Neuronal stem cell (in vitro differentiated cells): ENCODE results near the gene MKX.

Source experiments
- DNase-seq: peaks from one replicate; pipeline ENCODE4 v3.0.0-alpha.2; 2013; ENCODE audit warnings: low spot score
- H2AFZ ChIP-seq: one replicate; pipeline ENCODE4 v1.6.1; 2013; ENCODE audit warnings: mild to moderate bottlenecking, low read length, inconsistent platforms
- H2AK5ac ChIP-seq: 2 replicates; pipeline ENCODE4 v1.6.1; 2013; ENCODE audit warnings: low read depth, mild to moderate bottlenecking, inconsistent platforms, low read length, moderate library complexity, mixed read lengths
- H2BK120ac ChIP-seq: 2 replicates; pipeline ENCODE4 v1.6.1; 2013; ENCODE audit warnings: low read depth, mild to moderate bottlenecking, inconsistent platforms, low read length, moderate library complexity, mixed read lengths
- H2BK12ac ChIP-seq: one replicate; pipeline ENCODE4 v1.6.1; 2013; ENCODE audit warnings: low read length, inconsistent platforms
- H2BK15ac ChIP-seq: 2 replicates; pipeline ENCODE4 v1.6.1; 2013; ENCODE audit warnings: mild to moderate bottlenecking, low read length, inconsistent platforms, mixed read lengths
- H2BK5ac ChIP-seq: one replicate; pipeline ENCODE4 v1.6.1; 2013; ENCODE audit warnings: inconsistent platforms, mild to moderate bottlenecking, low read length, moderate library complexity
- H3K14ac ChIP-seq: one replicate; pipeline ENCODE4 v1.6.1; 2013; ENCODE audit warnings: low read length, inconsistent platforms
- H3K18ac ChIP-seq: 2 replicates; pipeline ENCODE4 v1.6.1; 2013; ENCODE audit warnings: low read length, inconsistent platforms
- H3K23ac ChIP-seq: 2 replicates; pipeline ENCODE4 v1.6.1; 2013; ENCODE audit warnings: low read depth, mild to moderate bottlenecking, mixed read lengths, low read length, inconsistent platforms; ENCODE audit not compliant: poor library complexity
- H3K27ac ChIP-seq: replicated peaks from 3 replicates; pipeline ENCODE4 v1.5.1; 2013; ENCODE audit warnings: low read length, inconsistent platforms
- H3K27me3 ChIP-seq, 3 experiments: 2 replicates each; pipeline ENCODE4 v1.6.1; 2013; ENCODE audit warnings: low read length in 3 of 3, mild to moderate bottlenecking in 2 of 3, inconsistent platforms in 1 of 3, low read depth in 1 of 3, mixed read lengths in 1 of 3, moderate library complexity in 1 of 3; ENCODE audit not compliant: control insufficient read depth in 3 of 3, insufficient read depth in 3 of 3
- H3K36me3 ChIP-seq, 2 donors: replicated peaks in 1 of 2; 2 replicates each; pipeline ENCODE4 v1.6.1; 2013; ENCODE audit warnings: low read length in 2 of 2; ENCODE audit not compliant: control insufficient read depth in 2 of 2, insufficient read depth in 2 of 2
- H3K4ac ChIP-seq: 2 replicates; pipeline ENCODE4 v1.6.1; 2013; ENCODE audit warnings: inconsistent platforms, mild to moderate bottlenecking, low read length, moderate library complexity
- H3K4me1 ChIP-seq, 2 donors: 1 replicate in 1 of 2; 2 replicates in 1 of 2; pipeline ENCODE4 v1.6.1; 2013; ENCODE audit warnings: low read length in 2 of 2, low read depth in 1 of 2; ENCODE audit not compliant: control insufficient read depth in 2 of 2, insufficient read depth in 1 of 2
- H3K4me2 ChIP-seq: one replicate; pipeline ENCODE4 v1.6.1; 2013; ENCODE audit warnings: mild to moderate bottlenecking, low read length, inconsistent platforms; ENCODE audit not compliant: insufficient read depth, poor library complexity, severe bottlenecking
- H3K4me3 ChIP-seq, 2 donors: 2 replicates each; pipeline ENCODE4 v1.5.1; 2013; ENCODE audit warnings: low read length in 2 of 2, mild to moderate bottlenecking in 2 of 2, inconsistent platforms in 1 of 2, moderate library complexity in 1 of 2
- H3K79me1 ChIP-seq: one replicate; pipeline ENCODE4 v1.6.1; 2013; ENCODE audit warnings: low read depth, mild to moderate bottlenecking, inconsistent platforms, low read length, moderate library complexity
- H3K9ac ChIP-seq: one replicate; pipeline ENCODE4 v1.6.1; 2013; ENCODE audit warnings: mild to moderate bottlenecking, low read depth, low read length, inconsistent platforms; ENCODE audit not compliant: poor library complexity
- H3K9me3 ChIP-seq, 2 donors: replicated peaks in 1 of 2; 2 replicates each; pipeline versions ENCODE3 to v1.6.1; 2013; ENCODE audit warnings: low read length in 2 of 2, mild to moderate bottlenecking in 2 of 2, inconsistent platforms in 1 of 2, low read depth in 1 of 2, mixed read lengths in 1 of 2, moderate library complexity in 1 of 2; ENCODE audit not compliant: control insufficient read depth in 2 of 2, insufficient read depth in 1 of 2
- H4K8ac ChIP-seq: one replicate; pipeline ENCODE4 v1.6.1; 2013; ENCODE audit warnings: low read depth, mild to moderate bottlenecking, inconsistent platforms, low read length, moderate library complexity
- H4K91ac ChIP-seq: one replicate; pipeline ENCODE4 v1.6.1; 2013; ENCODE audit warnings: low read length, low read depth, mild to moderate bottlenecking, inconsistent platforms; ENCODE audit not compliant: poor library complexity
- WGBS, 2 donors: extraction: QIAGEN DNeasy Blood & Tissue Kit; methylation state at CpG; one replicate each; pipeline ENCODE4 v1.1.7; 2013; ENCODE audit warnings: missing lambda C conversion rate in 2 of 2, mixed read lengths in 1 of 2; ENCODE audit not compliant: insufficient read length in 2 of 2, insufficient replicate concordance in 1 of 2; ENCODE audit errors: extremely low coverage in 2 of 2; 5-methylcytosine and 5-hydroxymethylcytosine counted together

Gene MKX

DNA sequence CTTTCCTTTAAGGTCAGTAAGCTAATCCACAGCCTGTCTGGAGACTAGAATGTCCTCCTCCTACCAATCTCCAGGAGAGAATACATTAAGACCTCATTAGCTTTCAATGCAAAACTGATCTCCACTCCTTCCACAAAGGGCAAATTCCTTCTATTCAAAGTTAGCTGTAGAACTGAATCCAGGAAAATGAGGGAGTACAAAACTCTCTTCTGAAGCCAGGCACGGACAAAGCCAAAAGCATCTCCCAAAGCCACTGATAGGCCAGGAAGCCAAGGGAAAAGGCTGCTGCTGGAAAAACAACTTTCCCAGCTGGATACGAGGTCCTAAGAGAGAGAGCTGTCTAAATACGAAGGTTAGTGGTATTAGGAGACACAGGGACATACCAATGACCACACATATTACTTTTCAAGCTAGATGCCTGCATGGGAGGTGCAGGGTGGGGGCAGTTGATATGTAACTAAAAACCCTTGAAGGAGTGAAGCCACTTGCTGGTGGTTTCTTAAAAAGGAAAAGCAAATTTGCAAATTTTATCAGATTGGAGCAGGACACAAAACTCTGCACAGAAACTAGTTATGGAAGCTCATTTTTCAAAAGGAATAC, 43.6 kb downstream of the MKX start:
- Histone ChIP-seq H2AK5ac (no peak overlapping the region), H3K4me1 (peaks cover 3 to 21% of the 10 kb centered on the region in 2 donors), H3K36me3 (no peaks in the 10 kb centered on the region), H3K4ac (no peak overlapping the region), H3K27ac (peak overlapping the region; percentile 66), H4K91ac (no peak overlapping the region), H3K4me3 (no peak overlapping the region), H4K8ac (no peak overlapping the region), H3K14ac (no peak overlapping the region), H2BK120ac (no peak overlapping the region), H3K79me1 (no peaks in the 10 kb centered on the region), H3K9ac (no peak overlapping the region), H2AFZ (peak overlapping the region; percentile 42), H2BK5ac (no peak overlapping the region), H3K27me3 (no peaks in the 10 kb centered on the region), H2BK12ac (no peak overlapping the region), H3K23ac (no peak overlapping the region), H2BK15ac (no peak overlapping the region), H3K18ac (peak overlapping the region; percentile 63), H3K4me2 (no peak overlapping the region), H3K9me3 (no peaks in the 10 kb centered on the region)
- peak; percentile 86 for DNase-seq
- WGBS, 2 donors, result no CpG with 5 or more reads among the region's 3 CpGs

- H3K4me2 ChIP-seq, result no peak overlapping the region
- H3K23ac ChIP-seq, result no peak overlapping the region
- no peak overlapping the region for H4K8ac ChIP-seq
- H2AFZ ChIP-seq, result peak overlapping the region; percentile 26
- no peak overlapping the region for H3K4me3 ChIP-seq
- H3K4me1 ChIP-seq, result peaks cover 3 to 21% of the 10 kb centered on the region in 2 donors
- no peak overlapping the region for H3K9ac ChIP-seq
- no peaks in the 10 kb centered on the region for H3K27me3 ChIP-seq
- H3K14ac ChIP-seq, result no peak overlapping the region
- H2BK15ac ChIP-seq, result no peak overlapping the region
- no CpG with 5 or more reads among the region's 2 CpGs for WGBS, 2 donors
- H2BK5ac ChIP-seq, result no peak overlapping the region
- no peak overlapping the region for H2BK12ac ChIP-seq
- H3K36me3 ChIP-seq, result no peaks in the 10 kb centered on the region
- no peak overlapping the region for H3K18ac ChIP-seq
- H3K4ac ChIP-seq, result no peak overlapping the region
- no peak overlapping the region for H2BK120ac ChIP-seq
- no peak overlapping the region for H4K91ac ChIP-seq
- no peaks in the 10 kb centered on the region for H3K79me1 ChIP-seq
- no peak overlapping the region for H3K27ac ChIP-seq
- H3K9me3 ChIP-seq, result peaks cover 0 to 1% of the 10 kb centered on the region in 2 donors
- DNase-seq, result no peak
- H2AK5ac ChIP-seq, result no peak overlapping the region
Observed at GRCh38 chr10:27699776-27700175, 45.8 kb downstream of the MKX start.

DNA sequence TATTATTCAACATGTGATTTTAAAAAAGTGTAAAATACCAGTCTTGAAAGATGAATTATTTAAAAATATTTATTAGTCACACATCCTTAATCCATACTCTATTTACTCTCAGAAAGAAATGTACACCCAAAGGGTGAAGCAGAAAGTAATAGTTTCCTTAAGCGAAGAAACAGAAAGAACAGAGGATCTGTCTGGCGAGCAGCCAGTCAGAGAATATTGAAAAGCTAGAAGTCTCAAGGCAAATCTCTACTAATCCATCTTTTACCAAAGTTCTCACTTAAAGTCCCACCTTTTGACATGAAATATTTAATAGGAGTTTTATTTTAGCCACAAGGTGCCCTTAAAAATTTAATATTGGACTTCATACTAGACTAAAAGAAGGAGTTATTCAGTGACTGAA, 46.7 kb downstream of the MKX start:
- Histone ChIP-seq H2BK120ac (no peak overlapping the region), H3K4me2 (no peak overlapping the region), H3K27me3 (no peaks in the 10 kb centered on the region), H3K79me1 (no peaks in the 10 kb centered on the region), H2BK15ac (no peak overlapping the region), H3K23ac (no peak overlapping the region), H3K36me3 (no peaks in the 10 kb centered on the region), H3K4me1 (peaks cover 3 to 21% of the 10 kb centered on the region in 2 donors), H2AK5ac (no peak overlapping the region), H3K14ac (no peak overlapping the region), H3K4me3 (no peak overlapping the region), H3K4ac (no peak overlapping the region), H4K8ac (no peak overlapping the region), H3K9me3 (peaks cover 0 to 3% of the 10 kb centered on the region in 2 donors), H3K27ac (no peak overlapping the region), H3K9ac (no peak overlapping the region), H3K18ac (no peak overlapping the region), H2BK12ac (no peak overlapping the region), H2AFZ (peak overlapping the region; percentile 26), H4K91ac (no peak overlapping the region), H2BK5ac (no peak overlapping the region)
- no peak for DNase-seq
- WGBS, 2 donors, result no CpG with 5 or more reads among the region's 2 CpGs

GRCh38 chr10:27696466-27696865, 49.2 kb downstream of the MKX start:
- DNase-seq, result no peak
- Histone ChIP-seq H2BK5ac (no peak overlapping the region), H3K23ac (no peak overlapping the region), H2AK5ac (no peak overlapping the region), H3K18ac (no peak overlapping the region), H3K4me3 (no peak overlapping the region), H4K91ac (no peak overlapping the region), H3K4me2 (no peak overlapping the region), H3K36me3 (no peaks in the 10 kb centered on the region), H3K79me1 (no peaks in the 10 kb centered on the region), H2BK15ac (no peak overlapping the region), H2AFZ (no peak overlapping the region), H3K4me1 (peaks cover 0 to 12% of the 10 kb centered on the region in 2 donors), H3K9ac (no peak overlapping the region), H3K4ac (no peak overlapping the region), H3K27ac (no peak overlapping the region), H2BK12ac (no peak overlapping the region), H4K8ac (no peak overlapping the region), H3K9me3 (peaks cover 0 to 3% of the 10 kb centered on the region in 2 donors), H3K14ac (no peak overlapping the region), H3K27me3 (no peaks in the 10 kb centered on the region), H2BK120ac (no peak overlapping the region)
- WGBS, 2 donors, result no CpG with 5 or more reads among the region's 3 CpGs
